Dedifferentiated amniotic fluid mesenchymal stem cell (primary cell): ENCODE data around the gene ACAP1.
"Not testable (repeated sequence)": the region's sequence is repeated elsewhere in the genome, so short reads cannot be mapped to it uniquely, and the experiment has no call there.

Experiments
- DNase-seq: peaks from one replicate; pipeline ENCODE4 v3.0.0-alpha.2; 2016; ENCODE audit errors: extremely low spot score

ACAP1 gene

DNA sequence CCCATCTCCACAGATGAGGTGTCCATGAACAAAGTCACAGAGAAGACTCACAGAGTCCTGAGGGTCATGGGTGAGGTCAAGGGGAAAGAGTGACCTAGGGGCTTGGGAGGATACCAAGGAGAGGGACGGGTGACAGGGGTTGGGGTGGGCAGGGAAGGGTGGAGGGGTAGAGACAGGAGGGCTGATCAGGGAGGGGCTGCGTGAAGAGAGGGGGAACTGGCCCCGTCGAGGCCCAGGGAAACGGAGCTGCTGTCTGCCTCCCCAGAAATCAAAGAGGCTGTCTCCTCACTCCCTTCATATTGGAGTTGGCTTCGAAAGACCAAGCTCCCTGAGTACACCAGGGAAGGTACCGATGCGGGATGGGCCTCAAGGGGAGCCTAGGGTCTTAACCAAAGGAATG is 19.2 kb downstream of the ACAP1 start:
- no peak for DNase-seq

DNA sequence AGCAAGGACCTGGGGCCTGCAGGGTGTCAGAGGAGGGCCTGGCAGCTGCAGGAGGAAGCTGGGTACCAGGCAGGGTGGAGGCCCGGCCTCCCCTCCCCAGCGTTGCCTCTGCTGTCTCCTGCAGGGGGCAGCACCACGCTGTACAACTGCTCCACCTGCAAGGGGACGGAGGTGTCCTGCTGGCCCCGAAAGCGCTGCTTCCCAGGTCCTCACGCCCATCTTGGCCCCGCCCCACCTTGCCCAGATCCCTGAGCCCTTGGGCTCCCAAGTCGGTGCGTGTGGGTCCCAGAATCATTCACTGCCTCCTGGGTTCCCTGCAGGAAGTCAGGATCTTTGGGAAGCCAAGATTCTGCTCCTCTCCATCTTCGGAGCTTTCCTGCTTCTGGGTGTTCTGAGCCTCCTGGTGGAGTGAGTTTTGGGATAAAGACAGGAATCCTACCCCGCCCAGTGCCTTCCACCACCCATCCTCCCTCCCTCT is 19.8 kb downstream of the ACAP1 start:
- DNase-seq, result no peak

DNA sequence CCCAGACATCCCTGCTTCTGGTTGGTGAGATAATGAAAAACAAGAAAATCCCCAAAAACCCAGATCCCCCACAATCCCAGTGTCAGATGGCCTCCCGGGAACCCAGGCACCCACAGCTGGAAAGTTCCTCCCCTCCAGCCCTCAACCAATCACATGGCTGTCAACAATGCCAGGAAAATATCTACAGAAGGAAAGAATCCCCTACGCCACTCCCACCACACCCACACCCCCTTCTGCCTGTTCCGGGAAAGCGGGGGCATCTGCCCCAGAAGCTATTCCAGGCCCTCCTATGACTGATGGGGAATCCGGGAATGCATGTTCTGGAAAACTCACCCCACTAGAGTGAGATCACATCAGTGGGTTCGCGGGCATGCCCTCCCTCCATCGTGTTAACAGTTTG is 20.4 kb downstream of the ACAP1 start:
- DNase-seq, result no peak

DNA sequence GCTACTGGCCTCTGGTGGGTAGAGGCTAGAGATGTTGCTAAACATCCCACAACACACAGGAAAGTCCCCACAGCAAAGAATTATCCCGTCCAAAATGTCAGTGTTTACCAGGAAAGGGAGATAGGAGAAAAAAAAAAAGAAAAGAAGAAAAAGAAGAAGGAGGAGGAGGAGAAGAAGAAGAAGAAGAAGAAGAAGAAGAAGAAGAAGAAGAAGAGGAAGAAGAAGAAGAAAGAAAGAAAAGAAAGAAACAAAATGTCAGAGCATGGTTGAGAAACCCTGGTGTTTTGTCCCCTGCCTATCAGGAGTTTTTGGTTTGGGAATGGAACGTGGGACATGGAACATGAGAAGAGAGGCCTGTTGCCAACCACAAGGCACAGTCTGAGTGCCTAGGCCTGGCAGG is 21.1 kb downstream of the ACAP1 start:
- no peak for DNase-seq

DNA sequence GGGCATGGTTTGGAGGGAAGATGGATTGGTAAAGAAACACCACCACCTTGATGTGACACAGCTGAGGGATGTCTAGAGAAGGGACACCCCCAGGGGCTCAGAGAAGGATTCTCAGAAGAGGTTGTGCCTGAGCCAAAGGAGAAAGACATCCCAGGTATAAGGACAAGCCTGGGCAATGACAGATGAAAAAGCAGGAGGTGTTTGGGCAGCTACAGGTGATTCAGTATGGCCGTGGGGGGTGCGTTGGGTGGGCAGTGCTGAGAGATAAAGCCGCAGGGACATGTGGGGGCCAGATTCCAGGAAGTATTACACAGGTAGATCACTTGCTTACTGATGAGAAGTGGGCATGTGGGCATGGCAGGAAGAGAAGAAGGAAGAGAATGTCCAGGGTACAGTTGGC is 25.6 kb downstream of the ACAP1 start:
- no peak for DNase-seq

DNA sequence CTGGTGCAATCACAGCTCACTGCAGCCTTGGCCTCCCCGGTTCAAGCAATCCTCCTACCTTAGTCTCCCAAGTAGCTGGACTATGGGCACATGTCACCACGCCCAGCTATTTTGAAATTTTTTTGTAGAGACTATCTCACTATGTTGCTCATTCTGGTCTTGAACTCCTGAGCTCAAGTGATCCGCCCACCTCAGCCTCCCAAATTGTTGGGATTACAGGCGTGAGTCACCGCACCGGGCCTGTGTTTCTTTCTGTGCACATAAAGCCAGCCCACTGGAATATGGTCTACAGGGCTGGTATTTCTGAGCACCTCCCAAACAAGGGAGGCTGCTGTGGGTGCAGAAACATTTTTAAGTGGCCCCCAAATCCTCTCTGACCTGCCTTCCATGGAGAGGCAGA is 27.0 kb downstream of the ACAP1 start:
- no peak for DNase-seq

DNA sequence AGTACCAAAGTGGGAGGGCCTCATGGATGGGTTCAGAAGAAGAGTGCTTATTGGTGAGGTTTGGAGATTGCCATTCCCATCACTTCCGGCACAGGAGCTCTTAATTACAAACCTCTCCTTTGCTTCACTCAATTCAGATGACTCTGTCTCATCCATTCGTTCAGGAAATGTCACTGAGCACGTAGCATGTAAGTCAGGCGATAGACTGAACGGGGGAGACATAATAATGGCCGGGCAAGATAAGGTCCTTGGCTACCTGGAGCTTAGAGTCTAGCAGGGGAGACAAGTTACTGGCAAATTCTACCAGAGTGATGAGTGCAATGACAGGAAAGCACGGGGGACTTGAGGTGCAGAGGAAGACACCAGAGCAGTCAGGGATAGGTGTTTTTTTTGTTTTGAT is 29.6 kb downstream of the ACAP1 start:
- not testable (repeated sequence) for DNase-seq

DNA sequence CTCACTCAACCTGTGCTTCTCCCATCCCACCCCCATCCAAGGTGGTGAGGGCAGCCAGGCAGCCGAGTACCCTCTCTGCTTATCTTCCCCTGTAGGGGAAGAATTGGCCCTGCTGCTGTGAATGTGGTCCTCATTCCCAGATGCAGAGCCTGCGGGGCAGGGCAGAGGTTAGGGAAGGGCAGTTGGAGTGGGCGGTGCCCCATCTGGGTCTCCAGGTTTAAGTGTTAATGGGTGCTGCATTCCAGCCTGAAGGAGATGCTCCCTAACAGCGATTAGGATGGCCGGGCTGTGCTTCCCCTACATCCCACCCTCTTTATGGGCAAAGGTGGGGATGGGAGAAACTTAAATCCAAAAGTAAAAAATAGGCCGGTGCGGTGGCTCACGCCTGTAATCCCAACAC is 30.8 kb downstream of the ACAP1 start:
- no peak for DNase-seq

DNA sequence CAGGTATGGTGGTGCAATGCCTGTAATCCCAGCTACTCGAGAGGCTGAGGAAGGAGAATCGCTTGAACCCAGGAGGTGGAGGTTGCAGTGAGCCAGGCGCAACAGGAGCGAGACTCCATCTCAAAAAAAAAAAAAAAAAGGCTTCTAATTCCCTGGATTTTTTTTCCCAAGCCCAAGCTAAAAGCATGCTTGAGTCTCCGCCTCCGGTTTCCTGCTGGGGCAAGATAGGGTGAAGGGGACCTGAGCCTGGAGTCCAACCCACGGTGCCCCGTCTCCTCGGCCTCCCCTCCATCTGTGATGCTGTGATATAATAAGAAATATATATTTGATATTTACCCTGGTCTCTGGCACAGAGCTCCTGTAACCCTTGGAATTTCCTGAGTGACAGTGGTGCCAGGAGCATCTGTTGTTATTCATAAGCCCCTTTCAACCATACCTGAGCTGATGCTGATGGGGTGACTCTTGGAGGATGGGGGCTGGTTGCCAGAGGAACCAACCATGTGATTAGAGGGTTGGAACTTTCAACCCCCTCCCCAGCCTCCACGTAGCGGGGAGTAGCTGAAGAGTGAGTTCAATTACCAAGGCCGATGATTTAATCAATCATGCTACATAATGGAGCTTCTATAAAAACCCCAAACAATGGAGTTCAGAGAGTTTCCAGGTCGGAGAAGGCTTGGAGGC is 31.7 kb downstream of the ACAP1 start:
- DNase-seq, result no peak

DNA sequence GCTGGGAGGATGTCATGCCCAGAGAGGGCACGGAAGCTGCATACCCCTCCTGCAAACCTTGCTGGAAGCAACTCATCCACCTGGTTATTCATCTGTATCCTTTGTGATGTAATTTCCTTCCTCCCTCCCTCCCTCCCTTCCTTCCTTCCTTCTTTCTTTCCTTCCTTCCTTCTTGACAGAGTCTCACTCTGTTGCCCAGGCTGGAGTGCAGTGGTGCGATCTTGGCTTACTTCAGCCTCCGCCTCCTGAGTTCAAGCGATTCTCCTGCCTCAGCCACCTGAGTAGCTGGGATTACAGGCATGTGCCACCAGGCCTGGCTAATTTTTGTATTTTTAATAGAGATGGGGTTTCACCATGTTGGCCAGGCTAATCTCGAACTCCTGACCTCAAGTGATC is 32.3 kb downstream of the ACAP1 start:
- DNase-seq, result not testable (repeated sequence)

DNA sequence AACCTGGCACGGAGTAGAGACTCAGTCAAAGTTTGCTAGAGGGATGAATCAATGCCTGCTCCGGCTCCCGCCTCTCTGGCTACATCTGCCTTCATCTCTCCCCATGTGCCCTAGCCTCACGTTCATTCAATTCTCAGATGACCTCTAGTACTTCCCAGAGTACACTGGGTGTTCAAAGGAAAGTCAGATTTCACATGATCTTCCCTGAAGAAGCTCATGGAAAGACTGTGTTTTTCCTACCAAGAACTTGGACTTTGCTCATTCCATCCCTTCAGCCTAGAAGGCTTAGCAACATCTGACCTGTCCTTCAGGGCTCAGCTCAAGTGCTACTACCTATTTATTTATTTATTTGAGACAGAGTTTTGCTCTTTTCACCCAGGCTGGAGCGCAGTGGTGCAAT is 33.5 kb downstream of the ACAP1 start:
- no peak for DNase-seq

DNA sequence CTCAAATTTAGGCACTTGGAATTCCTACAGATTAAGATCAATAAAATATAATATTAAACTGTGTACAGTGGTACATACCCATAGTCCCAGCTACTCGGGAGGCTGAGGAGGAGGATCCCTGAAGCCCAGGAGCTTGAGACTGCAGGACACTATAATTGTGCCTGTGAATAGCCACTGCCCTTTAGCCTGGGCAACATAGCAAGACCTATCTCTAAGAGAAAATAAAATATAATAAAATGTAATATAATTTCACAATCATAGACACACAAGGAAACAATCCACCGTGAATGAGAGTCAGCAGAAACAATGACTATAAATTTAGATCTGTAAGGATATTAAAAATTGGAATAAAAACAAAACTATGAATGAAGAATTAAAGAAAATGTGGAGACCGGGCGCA is 34.5 kb downstream of the ACAP1 start:
- DNase-seq, result no peak

DNA sequence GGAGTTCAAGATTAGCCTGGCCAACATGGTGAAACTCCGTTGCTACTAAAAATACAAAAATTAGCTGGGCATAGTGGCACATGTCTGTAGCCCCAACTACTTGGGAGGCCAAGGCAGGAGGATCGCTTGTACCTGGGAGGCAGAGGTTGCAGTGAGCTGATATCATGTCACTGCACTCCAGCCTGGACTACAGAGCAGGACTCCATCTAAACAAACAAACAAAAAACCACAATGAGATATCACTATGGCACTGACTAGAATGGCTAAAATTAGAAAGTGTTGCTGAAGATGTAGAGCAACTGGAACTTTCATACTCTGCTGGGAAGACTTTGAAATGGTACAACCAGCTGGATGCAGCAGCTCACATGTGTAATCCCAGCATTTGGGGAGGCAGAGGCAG is 38.0 kb downstream of the ACAP1 start:
- DNase-seq, result no peak

DNA sequence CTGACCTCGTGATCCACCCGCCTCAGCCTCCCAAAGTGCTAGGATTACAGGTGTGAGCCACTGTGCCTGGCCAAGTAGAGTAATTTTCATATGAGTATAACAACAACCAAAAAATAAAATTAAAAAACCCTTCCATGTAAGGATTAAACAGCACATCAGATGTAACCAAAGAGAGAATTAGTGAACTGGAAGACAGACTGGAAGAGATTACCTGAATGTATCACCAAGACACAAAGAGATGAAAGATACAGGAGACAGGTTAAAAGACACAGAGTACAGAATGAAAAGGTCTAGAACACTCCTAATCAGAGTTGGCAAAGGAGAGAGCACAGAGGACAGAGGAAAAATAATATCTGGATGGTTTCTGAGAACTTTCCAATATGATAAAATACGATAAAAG is 42.8 kb downstream of the ACAP1 start:
- DNase-seq, result no peak

DNA sequence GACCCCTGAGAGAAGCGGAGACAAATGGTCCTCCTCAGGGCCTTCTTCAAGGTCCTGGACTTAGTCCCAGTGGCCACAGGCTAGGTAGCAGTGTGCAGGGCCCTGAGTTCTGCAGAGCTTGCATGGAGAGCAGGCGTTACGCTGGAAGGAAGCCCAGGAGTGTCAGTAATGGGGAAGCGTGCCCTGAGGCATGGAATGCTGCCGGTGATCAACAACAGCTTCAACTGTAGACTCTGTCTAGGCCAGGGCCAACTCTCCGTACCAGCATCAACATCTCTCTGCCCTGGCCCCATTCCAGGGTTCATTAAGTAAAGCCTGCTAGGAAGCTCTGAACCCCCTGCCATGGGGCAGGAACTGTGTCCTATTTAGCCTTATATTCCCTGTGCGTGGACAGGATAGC is 44.0 kb downstream of the ACAP1 start:
- DNase-seq, result no peak

DNA sequence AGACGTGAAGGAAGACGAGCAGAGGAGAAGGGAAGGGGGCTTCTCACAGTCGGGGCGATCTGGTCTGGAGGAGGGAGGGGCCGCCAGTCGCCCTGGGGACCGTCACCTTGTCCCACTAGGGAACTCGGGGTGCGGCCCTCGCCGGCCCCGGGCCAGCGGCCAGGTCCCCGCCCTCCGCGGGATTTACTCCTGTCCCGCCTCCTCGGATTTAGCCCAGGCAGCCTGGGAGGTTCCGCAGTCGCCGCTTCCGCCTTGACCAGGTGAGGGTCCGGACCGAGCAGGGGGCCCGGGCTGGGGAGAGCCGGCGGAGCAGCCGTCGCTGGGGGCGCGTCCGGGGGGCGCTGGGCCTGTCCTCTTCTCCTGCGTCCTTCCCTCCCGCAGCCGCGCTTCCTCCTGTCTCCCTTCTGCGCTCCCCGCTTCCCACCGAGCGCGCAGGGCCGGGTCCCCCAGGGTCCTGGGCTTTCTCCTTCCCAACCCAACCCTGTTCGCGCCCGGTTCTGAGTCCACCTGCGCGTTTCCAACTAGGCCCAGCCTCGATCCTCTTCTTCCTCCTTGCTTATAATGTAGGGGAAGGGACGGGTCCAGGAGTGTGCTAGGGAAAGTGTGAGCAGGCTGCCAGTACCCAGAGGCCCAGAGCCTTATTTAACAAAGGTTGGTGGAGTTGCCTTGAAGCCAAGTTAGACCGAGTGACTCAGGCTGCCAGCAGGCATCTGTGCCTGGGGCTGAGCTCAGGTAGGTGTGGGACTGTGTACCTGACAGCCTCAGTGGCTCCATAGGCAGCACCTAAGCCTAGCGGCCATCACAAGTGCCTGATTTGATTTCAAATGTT is 44.7 kb downstream of the ACAP1 start, which contains the start of gene TNK1:
TSS of gene TNK1 (plus strand) at position 235 of the 829 bp plus-strand sequence. CDS start 1,838 bp downstream, outside the sequence.
- no peak for DNase-seq

DNA sequence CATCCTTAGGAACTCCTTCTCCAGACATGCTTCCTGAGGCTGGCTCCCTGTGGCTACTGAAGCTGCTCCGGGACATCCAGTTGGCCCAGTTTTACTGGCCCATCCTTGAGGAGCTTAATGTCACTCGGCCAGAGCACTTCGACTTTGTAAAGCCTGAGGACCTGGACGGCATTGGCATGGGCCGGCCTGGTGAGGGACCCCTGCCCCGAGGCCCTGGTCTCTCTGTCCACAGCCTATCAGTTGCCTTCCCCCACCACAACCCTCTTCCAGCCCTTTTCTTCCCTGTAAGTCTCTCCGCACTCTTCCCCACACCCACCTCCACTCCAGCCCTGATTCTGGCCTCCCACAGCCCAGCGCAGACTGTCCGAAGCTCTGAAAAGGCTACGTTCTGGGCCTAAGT is 46.6 kb downstream of the ACAP1 start:
- no peak for DNase-seq

DNA sequence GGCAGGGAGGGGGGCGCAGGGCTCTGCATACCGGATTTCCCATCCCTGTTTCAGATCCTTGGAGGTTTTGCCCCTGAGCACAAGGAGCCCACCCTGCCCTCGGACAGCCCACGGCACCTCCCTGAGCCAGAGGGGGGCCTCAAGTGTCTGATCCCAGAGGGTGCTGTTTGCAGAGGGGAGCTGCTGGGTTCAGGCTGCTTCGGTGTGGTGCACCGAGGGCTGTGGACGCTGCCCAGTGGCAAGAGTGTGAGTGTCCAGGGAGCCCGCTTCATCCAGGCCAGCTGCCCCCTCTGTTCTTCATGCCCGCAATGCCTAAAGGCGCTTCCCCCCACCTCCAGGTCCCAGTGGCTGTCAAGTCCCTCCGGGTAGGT is 47.0 kb downstream of the ACAP1 start:
- DNase-seq, result no peak

DNA sequence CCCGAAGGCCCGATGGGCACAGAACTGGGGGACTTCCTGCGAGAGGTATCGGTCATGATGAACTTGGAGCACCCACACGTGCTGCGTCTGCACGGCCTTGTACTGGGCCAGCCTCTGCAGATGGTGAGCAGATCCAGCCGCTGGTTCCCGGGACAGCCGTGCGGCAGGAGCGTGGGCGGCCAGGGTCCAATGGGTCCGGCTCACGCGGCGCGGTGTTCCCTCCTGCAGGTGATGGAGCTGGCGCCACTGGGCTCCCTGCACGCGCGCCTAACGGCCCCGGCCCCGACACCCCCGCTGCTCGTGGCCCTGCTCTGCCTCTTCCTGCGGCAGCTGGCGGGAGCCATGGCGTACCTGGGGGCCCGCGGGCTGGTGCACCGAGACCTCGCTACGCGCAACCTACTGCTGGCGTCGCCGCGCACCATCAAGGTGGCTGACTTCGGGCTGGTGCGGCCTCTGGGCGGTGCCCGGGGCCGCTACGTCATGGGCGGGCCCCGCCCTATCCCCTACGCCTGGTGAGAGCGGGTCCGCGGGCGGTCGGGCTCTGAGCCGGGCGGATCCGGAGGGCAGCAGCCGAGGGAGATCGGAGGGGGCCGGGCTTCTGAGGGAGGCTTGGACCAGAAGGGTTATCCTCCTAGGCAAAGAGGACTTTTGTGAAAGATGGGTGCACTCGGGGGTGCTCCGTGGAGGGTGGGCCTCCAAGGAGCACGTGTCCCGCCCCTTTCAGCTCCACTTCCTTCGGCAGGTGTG is 47.6 kb downstream of the ACAP1 start:
- no peak for DNase-seq

DNA sequence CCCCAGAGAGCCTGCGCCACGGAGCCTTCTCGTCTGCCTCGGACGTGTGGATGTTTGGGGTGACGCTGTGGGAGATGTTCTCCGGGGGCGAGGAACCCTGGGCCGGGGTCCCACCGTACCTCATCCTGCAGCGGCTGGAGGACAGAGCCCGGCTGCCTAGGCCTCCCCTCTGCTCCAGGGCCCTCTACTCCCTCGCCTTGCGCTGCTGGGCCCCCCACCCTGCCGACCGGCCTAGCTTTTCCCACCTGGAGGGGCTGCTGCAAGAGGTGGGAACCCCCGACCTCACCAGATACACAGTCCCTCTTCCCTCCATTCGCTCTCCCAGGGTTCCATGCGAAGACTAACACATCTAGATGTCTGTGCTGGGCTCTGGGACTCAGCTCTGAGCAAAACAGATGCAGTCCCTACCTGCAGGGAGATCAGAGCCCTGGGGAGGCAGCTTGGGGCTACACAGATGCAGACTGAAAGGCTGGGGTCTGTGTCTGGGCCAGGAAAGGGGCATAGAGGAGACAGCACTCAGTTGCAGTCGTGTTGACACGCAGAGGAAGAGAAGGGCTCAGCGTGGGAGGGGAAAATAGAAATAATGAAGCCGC is 48.3 kb downstream of the ACAP1 start:
- DNase-seq, result no peak

DNA sequence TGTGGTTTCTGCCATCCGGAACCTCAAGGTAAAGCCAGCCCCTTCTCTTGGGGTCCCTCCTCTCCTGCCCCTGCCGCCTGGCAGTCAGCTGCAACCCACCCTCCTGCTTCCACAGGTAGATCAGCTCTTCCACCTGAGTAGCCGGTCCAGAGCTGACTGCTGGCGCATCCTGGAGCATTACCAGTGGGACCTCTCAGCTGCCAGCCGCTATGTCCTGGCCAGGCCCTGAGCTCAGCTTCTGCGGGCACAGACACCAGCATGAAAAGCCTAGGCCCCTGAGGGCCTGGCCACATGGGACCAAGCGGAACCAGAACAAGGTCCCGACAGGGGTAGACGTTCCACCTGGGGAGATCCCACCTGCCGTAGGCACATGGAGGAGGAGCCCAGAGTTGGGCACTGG is 52.5 kb downstream of the ACAP1 start:
- no peak for DNase-seq
